ENCODE measurements around the gene DICER1.

The DICER1 gene

GRCh38 chr14:95130549-95130948 is 26.8 kb downstream of the DICER1 start:
- TF ChIP-seq CTCF (IDR thresholded peaks at IDR 0.05; ENCODE audit: extremely low read depth, insufficient read depth, missing control alignments) = no peak
- no peak for DNase-seq (ENCODE audit: low spot score)
- in situ Hi-C loops (cut with MboI; ENCODE audit: low pct_unique_long_range_greater_than_20kb, low sequenced_read_pairs, unreplicated experiment) = no loop called here

GRCh38 chr14:95128140-95128539 is 29.2 kb downstream of the DICER1 start:
- no peak for TF ChIP-seq CTCF (IDR thresholded peaks at IDR 0.05; ENCODE audit: extremely low read depth, insufficient read depth, missing control alignments)
- no peak for DNase-seq (ENCODE audit: low spot score)
- in situ Hi-C loops (cut with MboI; ENCODE audit: low pct_unique_long_range_greater_than_20kb, low sequenced_read_pairs, unreplicated experiment) = no loop called here

- no peak for TF ChIP-seq CTCF (IDR thresholded peaks at IDR 0.05; ENCODE audit: extremely low read depth, insufficient read depth, missing control alignments)
- DNase-seq (ENCODE audit: low spot score) = no peak
- in situ Hi-C loops (cut with MboI; ENCODE audit: low pct_unique_long_range_greater_than_20kb, low sequenced_read_pairs, unreplicated experiment) = no loop called here
Observed at GRCh38 chr14:95127531-95127911, 29.8 kb downstream of the DICER1 start.

GRCh38 chr14:95126906-95127530 is 30.3 kb downstream of the DICER1 start:
- no peak for TF ChIP-seq CTCF (IDR thresholded peaks at IDR 0.05; ENCODE audit: extremely low read depth, insufficient read depth, missing control alignments)
- DNase-seq (ENCODE audit: low spot score) = no peak
- in situ Hi-C loops (cut with MboI; ENCODE audit: low pct_unique_long_range_greater_than_20kb, low sequenced_read_pairs, unreplicated experiment) = no loop called here

GRCh38 chr14:95125915-95126314 is 31.4 kb downstream of the DICER1 start:
- in situ Hi-C loops (cut with MboI; ENCODE audit: low pct_unique_long_range_greater_than_20kb, low sequenced_read_pairs, unreplicated experiment) = no loop called here
- no peak for DNase-seq (ENCODE audit: low spot score)
- no peak for TF ChIP-seq CTCF (IDR thresholded peaks at IDR 0.05; ENCODE audit: extremely low read depth, insufficient read depth, missing control alignments)

GRCh38 chr14:95125221-95125620 is 32.1 kb downstream of the DICER1 start:
- in situ Hi-C loops (cut with MboI; ENCODE audit: low pct_unique_long_range_greater_than_20kb, low sequenced_read_pairs, unreplicated experiment) = no loop called here
- TF ChIP-seq CTCF (IDR thresholded peaks at IDR 0.05; ENCODE audit: extremely low read depth, insufficient read depth, missing control alignments) = no peak
- no peak for DNase-seq (ENCODE audit: low spot score)
